ENCODE data around the gene TSPAN16. TPM values are rescaled to one million over a fixed set of nuclear protein-coding genes. Genes with fewer than 3 reads are reported as not detected.

TSPAN16 gene
- total RNA-seq, 2 donors from 2014 or later, result not detected

- H3K9me3 Mint-ChIP-seq, result no peaks in the 10 kb centered on the region
- no peaks in the 10 kb centered on the region for H3K36me3 Mint-ChIP-seq (ENCODE audit: low read depth)
- peak overlapping the region; percentile 51 for H3K4me3 Mint-ChIP-seq
- peaks cover 49% of the 10 kb centered on the region for H3K27me3 Mint-ChIP-seq
- H3K4me1 Mint-ChIP-seq, result no peaks in the 10 kb centered on the region
- no peak overlapping the region for H3K27ac Mint-ChIP-seq
- ATAC-seq (replicated peaks), result no peak
Observed at GRCh38 chr19:11263726-11264125, 32.2 kb upstream of the TSPAN16 start.

GRCh38 chr19:11264452-11265176 is 31.3 kb upstream of the TSPAN16 start:
- Mint-ChIP-seq H3K4me1 (no peaks in the 10 kb centered on the region), H3K36me3 (ENCODE audit: low read depth) (no peaks in the 10 kb centered on the region), H3K27me3 (peaks cover 51% of the 10 kb centered on the region), H3K9me3 (no peaks in the 10 kb centered on the region), H3K27ac (no peak overlapping the region), H3K4me3 (no peak overlapping the region)
- no peak for ATAC-seq (replicated peaks)

GRCh38 chr19:11265177-11265784 is 30.7 kb upstream of the TSPAN16 start:
- Mint-ChIP-seq H3K9me3 (no peaks in the 10 kb centered on the region), H3K4me1 (no peaks in the 10 kb centered on the region)
- no peak for ATAC-seq (replicated peaks)

GRCh38 chr19:11265785-11266236 is 30.1 kb upstream of the TSPAN16 start:
- ATAC-seq (replicated peaks), result no peak
- no peak overlapping the region for H3K4me3 Mint-ChIP-seq
- H3K27me3 Mint-ChIP-seq, result peaks cover 46% of the 10 kb centered on the region
- no peaks in the 10 kb centered on the region for H3K4me1 Mint-ChIP-seq
- no peaks in the 10 kb centered on the region for H3K9me3 Mint-ChIP-seq
- no peaks in the 10 kb centered on the region for H3K36me3 Mint-ChIP-seq (ENCODE audit: low read depth)
- no peak overlapping the region for H3K27ac Mint-ChIP-seq

More at GRCh38 chr19:11265177-11265784, 30.7 kb upstream of the TSPAN16 start:
- no peak overlapping the region for H3K27ac Mint-ChIP-seq
- H3K27me3 Mint-ChIP-seq, result peaks cover 47% of the 10 kb centered on the region
- no peaks in the 10 kb centered on the region for H3K36me3 Mint-ChIP-seq (ENCODE audit: low read depth)
- no peak overlapping the region for H3K4me3 Mint-ChIP-seq

GRCh38 chr19:11267316-11268085 is 28.5 kb upstream of the TSPAN16 start:
- Mint-ChIP-seq H3K36me3 (ENCODE audit: low read depth) (no peaks in the 10 kb centered on the region), H3K4me3 (no peak overlapping the region), H3K9me3 (no peaks in the 10 kb centered on the region), H3K27me3 (peaks cover 40% of the 10 kb centered on the region), H3K27ac (no peak overlapping the region), H3K4me1 (no peaks in the 10 kb centered on the region)
- no peak for ATAC-seq (replicated peaks)

- Mint-ChIP-seq H3K4me3 (no peak overlapping the region), H3K36me3 (ENCODE audit: low read depth) (no peaks in the 10 kb centered on the region), H3K4me1 (no peaks in the 10 kb centered on the region), H3K9me3 (no peaks in the 10 kb centered on the region), H3K27me3 (peaks cover 41% of the 10 kb centered on the region), H3K27ac (no peak overlapping the region)
- ATAC-seq (replicated peaks), result no peak
Observed at GRCh38 chr19:11268783-11269267, 27.1 kb upstream of the TSPAN16 start.

- no peaks in the 10 kb centered on the region for H3K4me1 Mint-ChIP-seq
- no peak for ATAC-seq (replicated peaks)
- peaks cover 42% of the 10 kb centered on the region for H3K27me3 Mint-ChIP-seq
- H3K4me3 Mint-ChIP-seq, result no peak overlapping the region
- H3K36me3 Mint-ChIP-seq (ENCODE audit: low read depth), result no peaks in the 10 kb centered on the region
- no peak overlapping the region for H3K27ac Mint-ChIP-seq
- H3K9me3 Mint-ChIP-seq, result no peaks in the 10 kb centered on the region
Observed at GRCh38 chr19:11269408-11269807, 26.6 kb upstream of the TSPAN16 start.

- H3K4me1 Mint-ChIP-seq, result no peaks in the 10 kb centered on the region
- H3K36me3 Mint-ChIP-seq (ENCODE audit: low read depth), result peaks cover 5% of the 10 kb centered on the region
- H3K27ac Mint-ChIP-seq, result no peak overlapping the region
- H3K4me3 Mint-ChIP-seq, result no peak overlapping the region
- no peaks in the 10 kb centered on the region for H3K9me3 Mint-ChIP-seq
- no peak for ATAC-seq (replicated peaks)
- peaks cover 29% of the 10 kb centered on the region for H3K27me3 Mint-ChIP-seq
Observed at GRCh38 chr19:11273296-11273695, 22.7 kb upstream of the TSPAN16 start.

- Mint-ChIP-seq H3K27ac (no peak overlapping the region), H3K4me1 (no peaks in the 10 kb centered on the region), H3K9me3 (no peaks in the 10 kb centered on the region), H3K4me3 (no peak overlapping the region), H3K27me3 (peaks cover 25% of the 10 kb centered on the region), H3K36me3 (ENCODE audit: low read depth) (peaks cover 5% of the 10 kb centered on the region)
- no peak for ATAC-seq (replicated peaks)
Observed at GRCh38 chr19:11273989-11274388, 22.0 kb upstream of the TSPAN16 start.

- no peak overlapping the region for H3K27ac Mint-ChIP-seq
Observed at GRCh38 chr19:11274533-11275086, 21.4 kb upstream of the TSPAN16 start.

GRCh38 chr19:11278670-11279069 is 17.3 kb upstream of the TSPAN16 start:
- Mint-ChIP-seq H3K27ac (no peak overlapping the region), H3K9me3 (no peaks in the 10 kb centered on the region), H3K27me3 (peaks cover 29% of the 10 kb centered on the region), H3K4me1 (peaks cover 6% of the 10 kb centered on the region), H3K36me3 (ENCODE audit: low read depth) (peaks cover 5% of the 10 kb centered on the region), H3K4me3 (no peak overlapping the region)
- no peak for ATAC-seq (replicated peaks)

More at GRCh38 chr19:11274533-11275086, 21.4 kb upstream of the TSPAN16 start:
- peaks cover 25% of the 10 kb centered on the region for H3K27me3 Mint-ChIP-seq
- H3K4me3 Mint-ChIP-seq, result no peak overlapping the region
- peaks cover 5% of the 10 kb centered on the region for H3K36me3 Mint-ChIP-seq (ENCODE audit: low read depth)
- peaks cover 3% of the 10 kb centered on the region for H3K4me1 Mint-ChIP-seq
- H3K9me3 Mint-ChIP-seq, result no peaks in the 10 kb centered on the region
- no peak for ATAC-seq (replicated peaks)

GRCh38 chr19:11279505-11280236 is 16.3 kb upstream of the TSPAN16 start:
- Mint-ChIP-seq H3K4me3 (peak overlapping the region; percentile 22), H3K9me3 (no peaks in the 10 kb centered on the region), H3K27me3 (peaks cover 24% of the 10 kb centered on the region), H3K27ac (peak overlapping the region; percentile 9), H3K4me1 (peaks cover 6% of the 10 kb centered on the region), H3K36me3 (ENCODE audit: low read depth) (peaks cover 5% of the 10 kb centered on the region)
- peak; percentile 85 for ATAC-seq (replicated peaks)

GRCh38 chr19:11281356-11282049 is 14.5 kb upstream of the TSPAN16 start:
- H3K4me3 Mint-ChIP-seq, result no peak overlapping the region

More at GRCh38 chr19:11281356-11282049, 14.5 kb upstream of the TSPAN16 start:
- no peak overlapping the region for H3K27ac Mint-ChIP-seq
- peaks cover 18% of the 10 kb centered on the region for H3K27me3 Mint-ChIP-seq
- H3K4me1 Mint-ChIP-seq, result peaks cover 6% of the 10 kb centered on the region
- ATAC-seq (replicated peaks), result no peak
- no peaks in the 10 kb centered on the region for H3K36me3 Mint-ChIP-seq (ENCODE audit: low read depth)
- no peaks in the 10 kb centered on the region for H3K9me3 Mint-ChIP-seq

Measured in activated T-helper 17 cell treated with anti-CD3 and anti-CD28 coated beads, Interleukin-2, amount 50 U/mL, for 72 hours (primary cell).